Testis (tissue), 2 donors: ENCODE data around the gene TAS2R46.

ENCODE experiments used
- POLR2A ChIP-seq: fragments of 450-650 bp; IDR thresholded peaks from one replicate; pipeline ENCODE4 v1.6.1; 2017; ENCODE audit warnings: antibody characterized with exemption, mild to moderate bottlenecking, moderate library complexity
- TF ChIP-seq, protein P1 (sequence below), 3 experiments: fragments of 450-650 bp in 2 of 3; fragments of 200-600 bp in 1 of 3; sonication (generic) in 1 of 3; IDR thresholded peaks; one replicate each; pipeline ENCODE4 v1.5.1; 2016 to 2019; ENCODE audit warnings: antibody characterized with exemption in 3 of 3, mild to moderate bottlenecking in 2 of 3, moderate library complexity in 1 of 3

DNA sequence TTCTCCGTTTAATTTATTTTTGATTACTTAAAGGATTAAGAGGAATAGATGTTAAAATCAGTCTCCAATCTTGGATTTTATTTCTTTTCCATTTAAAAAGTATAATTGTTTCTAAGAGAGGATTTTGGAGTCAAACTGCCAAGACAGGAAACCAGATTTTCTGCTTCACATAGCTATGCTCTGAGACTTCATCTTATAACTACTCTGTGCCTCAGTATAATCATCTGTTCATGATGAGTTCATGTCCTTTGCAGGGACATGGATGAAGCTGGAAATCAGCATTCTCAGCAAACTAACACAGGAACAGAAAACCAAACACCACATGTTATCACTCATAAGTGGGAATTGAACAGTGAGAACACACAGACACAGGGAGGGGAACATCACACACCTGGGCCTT lies 21.9 kb downstream of the TAS2R46 start:
- TF ChIP-seq, protein P1, sequence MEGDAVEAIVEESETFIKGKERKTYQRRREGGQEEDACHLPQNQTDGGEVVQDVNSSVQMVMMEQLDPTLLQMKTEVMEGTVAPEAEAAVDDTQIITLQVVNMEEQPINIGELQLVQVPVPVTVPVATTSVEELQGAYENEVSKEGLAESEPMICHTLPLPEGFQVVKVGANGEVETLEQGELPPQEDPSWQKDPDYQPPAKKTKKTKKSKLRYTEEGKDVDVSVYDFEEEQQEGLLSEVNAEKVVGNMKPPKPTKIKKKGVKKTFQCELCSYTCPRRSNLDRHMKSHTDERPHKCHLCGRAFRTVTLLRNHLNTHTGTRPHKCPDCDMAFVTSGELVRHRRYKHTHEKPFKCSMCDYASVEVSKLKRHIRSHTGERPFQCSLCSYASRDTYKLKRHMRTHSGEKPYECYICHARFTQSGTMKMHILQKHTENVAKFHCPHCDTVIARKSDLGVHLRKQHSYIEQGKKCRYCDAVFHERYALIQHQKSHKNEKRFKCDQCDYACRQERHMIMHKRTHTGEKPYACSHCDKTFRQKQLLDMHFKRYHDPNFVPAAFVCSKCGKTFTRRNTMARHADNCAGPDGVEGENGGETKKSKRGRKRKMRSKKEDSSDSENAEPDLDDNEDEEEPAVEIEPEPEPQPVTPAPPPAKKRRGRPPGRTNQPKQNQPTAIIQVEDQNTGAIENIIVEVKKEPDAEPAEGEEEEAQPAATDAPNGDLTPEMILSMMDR (IDR thresholded peaks at IDR 0.05) = no peak
- TF ChIP-seq POLR2A = no peak
